Measurements from ENCODE around the gene TMEM132C. TPM values are rescaled to one million over a fixed set of nuclear protein-coding genes. Genes with fewer than 3 reads are reported as not detected.

The TMEM132C gene
- total and polyA plus RNA-seq, 2 donors (not counting 3 experiments of a cell fraction or from before 2014, with no cell fraction given), result not detected

- H3K36me3 ChIP-seq (ENCODE audit: control insufficient read depth in 2 of 2, extremely low read depth in 1 of 2, insufficient read depth in 2 of 2, low read length in 2 of 2), result no peaks in the 10 kb centered on the region
- DNase-seq (ENCODE audit: low read depth, low spot score) (no peak), FAIRE-seq (no peak)
- no peaks in the 10 kb centered on the region for H3K9me1 ChIP-seq (replicated peaks; ENCODE audit: control insufficient read depth, extremely low read depth, insufficient read depth, low read length)
- no peak overlapping the region for H3K4me2 ChIP-seq (ENCODE audit: insufficient read depth, low read length)
- no peaks in the 10 kb centered on the region for H3K79me2 ChIP-seq (ENCODE audit: control insufficient read depth, insufficient read depth, low read length)
- no peaks in the 10 kb centered on the region for H3K4me1 ChIP-seq (ENCODE audit: control insufficient read depth, extremely low read depth, insufficient read depth, low read length)
- no TSS peak for BruUV-seq (replicated peaks)
- dilution Hi-C loops (cut with MboI; ENCODE audit: extremely low pct_ligation_motif_present, low sequenced_read_pairs), result no loop called here
- H2AFZ ChIP-seq (ENCODE audit: low read depth, low read length), result no peak overlapping the region
- peaks cover 2% of the 10 kb centered on the region for H3K9me3 ChIP-seq (replicated peaks; ENCODE audit: control insufficient read depth, insufficient read depth, low read length)
- intact Hi-C loops (cut with micrococcal nuclease), result no loop called here
- no peak overlapping the region for H3K4me3 ChIP-seq (replicated peaks in 1 of 3; ENCODE audit: insufficient read depth in 1 of 3, low read depth in 1 of 3, low read length in 3 of 3)
- H3K9ac ChIP-seq (replicated peaks; ENCODE audit: extremely low read depth, insufficient read depth, low read length), result no peak overlapping the region
- ChIA-PET POLR2A (no interaction called here), CTCF (no interaction called here)
- TF ChIP-seq GATA2 (IDR thresholded peaks at IDR 0.05; ENCODE audit: insufficient read depth, insufficient read length, low read depth, low read length) (no peak), JUN (IDR thresholded peaks at IDR 0.05; ENCODE audit: borderline replicate concordance, insufficient read depth, insufficient read length, low read depth) (no peak), FOS (IDR thresholded peaks at IDR 0.05; ENCODE audit: borderline replicate concordance, insufficient read depth, low read length) (no peak), CTCF (IDR thresholded peaks at IDR 0.05; ENCODE audit: extremely low read depth in 1 of 2, insufficient read depth in 1 of 2, low read depth in 1 of 2, low read length in 2 of 2) (no peak), POLR2AphosphoS5 (IDR thresholded peaks at IDR 0.05; ENCODE audit: insufficient read depth, low read depth, low read length) (no peak), POLR2A (IDR thresholded peaks at IDR 0.05; ENCODE audit: low read depth, low read length) (no peak), EZH2 (IDR thresholded peaks at IDR 0.05; ENCODE audit: borderline replicate concordance, low read depth, low read length, severe bottlenecking) (no peak), MAX (IDR thresholded peaks at IDR 0.05; ENCODE audit: insufficient read depth, insufficient read length) (no peak), MYC (IDR thresholded peaks at IDR 0.05; ENCODE audit: low read depth, low read length) (no peak)
- no peaks in the 10 kb centered on the region for H3K27me3 ChIP-seq (ENCODE audit: control insufficient read depth in 2 of 2, insufficient read depth in 2 of 2, low read length in 2 of 2)
- no peak overlapping the region for H3K27ac ChIP-seq (ENCODE audit: insufficient read depth, low read depth, low read length)
- no peaks in the 10 kb centered on the region for H4K20me1 ChIP-seq (replicated peaks; ENCODE audit: control insufficient read depth, extremely low read depth, insufficient read depth, low read length)
These were observed 118.8 kb downstream of the TMEM132C start for GRCh38 chr12:128385736-128386135.

All from endothelial cell of umbilical vein (primary cell).